ENCODE results near the gene LY6G6C. TPM values are rescaled to one million over a fixed set of nuclear protein-coding genes. Genes with fewer than 3 reads are reported as not detected.

Gene LY6G6C
- total RNA-seq, 1 donor from 2014 or later = not detected

- no peak overlapping the region for H3K4me3 ChIP-seq
- DNase-seq (ENCODE audit: low spot score in 2 of 2) = no peak
- no peaks in the 10 kb centered on the region for H3K4me1 ChIP-seq
- no peaks in the 10 kb centered on the region for H3K27me3 ChIP-seq
- H3K9me3 ChIP-seq = no peaks in the 10 kb centered on the region
- peaks cover 71 to 91% of the 10 kb centered on the region in 2 donors for H3K36me3 ChIP-seq
- intact Hi-C loops (cut with DNase I) = no loop called here
- no peak for TF ChIP-seq CTCF (IDR thresholded peaks at IDR 0.05)
- H3K27ac ChIP-seq = no peak overlapping the region
Observed at GRCh38 chr6:31690231-31691077, 31.1 kb downstream of the LY6G6C start.

DNA sequence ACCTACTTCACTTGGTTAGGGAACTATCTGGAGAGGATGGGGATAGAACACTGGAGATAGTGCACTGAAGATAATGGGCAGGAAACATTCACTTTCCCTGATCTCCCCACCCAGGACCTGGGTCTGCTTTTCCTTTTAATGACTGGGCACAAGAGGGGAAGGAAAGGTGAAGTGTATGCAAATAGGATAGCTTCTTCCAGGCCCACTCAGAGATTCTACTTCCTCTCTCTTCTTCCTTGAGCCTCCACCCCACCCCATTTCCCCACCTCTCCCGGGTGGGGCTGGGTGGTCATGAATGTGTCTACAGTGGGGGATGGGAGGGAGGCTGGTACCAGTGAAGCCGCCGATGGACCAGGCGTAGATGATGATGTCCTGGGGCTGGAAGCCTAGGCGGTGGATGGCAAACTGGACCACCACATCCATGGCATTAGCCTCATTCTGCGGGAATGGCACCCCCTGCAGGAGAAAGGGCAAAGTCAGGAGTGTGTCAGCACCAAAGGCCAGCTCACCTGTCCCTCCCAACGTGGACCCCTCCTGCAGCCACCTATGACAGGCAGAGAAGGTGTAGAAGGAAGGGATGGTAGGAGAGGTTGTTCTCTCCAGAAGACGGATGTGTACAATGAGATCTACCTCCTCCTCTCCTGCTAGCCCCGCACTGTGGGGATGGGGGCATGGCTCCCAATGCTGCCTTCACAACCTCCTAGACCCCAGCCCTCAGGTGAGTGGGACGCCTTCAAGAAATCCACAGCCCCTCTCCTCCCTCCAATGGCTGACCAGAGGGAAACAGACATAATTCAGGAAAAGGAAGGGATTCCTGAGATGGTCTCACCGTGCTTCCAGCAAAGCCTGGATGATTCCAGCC lies 32.1 kb downstream of the LY6G6C start:
- Histone ChIP-seq H3K4me3 (no peak overlapping the region), H3K4me1 (no peaks in the 10 kb centered on the region), H3K27me3 (no peaks in the 10 kb centered on the region), H3K27ac (no peak overlapping the region), H3K9me3 (no peaks in the 10 kb centered on the region), H3K36me3 (peaks cover 63 to 81% of the 10 kb centered on the region in 2 donors)
- TF ChIP-seq CTCF (IDR thresholded peaks at IDR 0.05) = peak in 1 of 3 experiments; percentile 14
- intact Hi-C loops (cut with DNase I) = no loop called here
- no peak for DNase-seq (ENCODE audit: low spot score in 2 of 2)

DNA sequence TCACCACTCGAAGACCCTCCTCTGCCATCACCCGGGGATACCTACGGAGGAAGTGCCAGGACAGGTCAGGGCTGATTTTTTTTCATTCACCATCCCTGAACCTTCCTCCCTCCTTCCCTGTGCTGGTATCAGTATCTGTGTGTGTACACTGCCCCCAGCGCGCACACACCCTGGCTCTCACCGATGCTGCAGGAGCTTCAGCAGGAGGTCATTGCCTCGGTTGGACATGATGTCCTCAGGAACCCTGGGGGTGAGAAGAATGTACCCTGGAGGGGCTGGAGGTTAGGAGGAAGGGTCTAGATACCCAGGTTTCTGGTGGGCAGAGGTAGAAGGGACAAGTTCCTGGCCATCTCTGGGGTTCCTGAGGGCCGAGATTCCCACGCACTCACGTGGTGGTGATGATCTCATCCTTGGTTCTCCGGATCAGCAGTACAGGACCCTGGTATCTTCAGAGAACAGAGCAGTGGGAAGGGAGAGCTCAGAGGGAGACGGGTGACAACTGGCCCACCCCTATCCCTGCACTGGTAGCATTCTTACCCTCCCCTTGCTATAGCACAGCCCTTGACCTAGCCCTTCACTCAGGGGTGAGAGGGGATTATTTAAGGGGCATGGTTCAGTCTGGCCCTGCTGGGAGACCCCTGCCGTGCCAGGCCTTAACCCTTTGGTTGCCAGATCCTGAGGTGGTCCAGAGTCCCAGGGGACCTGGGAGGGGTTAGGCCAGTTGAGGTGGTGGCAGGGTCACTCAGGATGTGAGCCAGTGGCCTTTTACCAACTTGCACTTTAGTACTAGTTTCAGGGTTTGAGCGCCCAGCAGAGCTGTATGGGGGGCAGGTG lies 33.5 kb downstream of the LY6G6C start:
- H3K27ac ChIP-seq = no peak overlapping the region
- intact Hi-C loops (cut with DNase I) = no loop called here
- DNase-seq (ENCODE audit: low spot score in 2 of 2) = no peak
- no peaks in the 10 kb centered on the region for H3K9me3 ChIP-seq
- H3K36me3 ChIP-seq = peaks cover 62 to 72% of the 10 kb centered on the region in 2 donors
- no peak for TF ChIP-seq CTCF (IDR thresholded peaks at IDR 0.05)
- no peaks in the 10 kb centered on the region for H3K4me1 ChIP-seq
- H3K27me3 ChIP-seq = no peaks in the 10 kb centered on the region
- no peak overlapping the region for H3K4me3 ChIP-seq

- TF ChIP-seq CTCF (IDR thresholded peaks at IDR 0.05) = no peak
- intact Hi-C loops (cut with DNase I) = no loop called here
Observed at GRCh38 chr6:31687321-31687720, 34.2 kb downstream of the LY6G6C start.

GRCh38 chr6:31686483-31686882 lies 35.1 kb downstream of the LY6G6C start:
- Histone ChIP-seq H3K36me3 (peaks cover 46 to 57% of the 10 kb centered on the region in 2 donors), H3K4me3 (no peak overlapping the region), H3K9me3 (no peaks in the 10 kb centered on the region), H3K27me3 (no peaks in the 10 kb centered on the region), H3K27ac (no peak overlapping the region), H3K4me1 (peaks cover 0 to 2% of the 10 kb centered on the region in 2 donors)
- DNase-seq (ENCODE audit: low spot score in 2 of 2) = no peak
- no peak for TF ChIP-seq CTCF (IDR thresholded peaks at IDR 0.05)
- intact Hi-C loops (cut with DNase I) = no loop called here

More at GRCh38 chr6:31687321-31687720, 34.2 kb downstream of the LY6G6C start:
- Histone ChIP-seq H3K36me3 (peaks cover 54 to 64% of the 10 kb centered on the region in 2 donors), H3K4me1 (no peaks in the 10 kb centered on the region), H3K27ac (no peak overlapping the region), H3K27me3 (no peaks in the 10 kb centered on the region), H3K4me3 (no peak overlapping the region), H3K9me3 (no peaks in the 10 kb centered on the region)
- no peak for DNase-seq (ENCODE audit: low spot score in 2 of 2)
